Liver (tissue), 9 donors: Measurements from ENCODE around the gene ETFRF1. TPM values are rescaled to one million over a fixed set of nuclear protein-coding genes. Genes with fewer than 3 reads are reported as not detected.
A peak's percentile ranks its signal among the peaks of the same experiment; 100 is the strongest.

Experiments used
- DNase-seq: peaks from one replicate; pipeline ENCODE4 v3.0.0-alpha.2; 2017; ENCODE audit warnings: low spot score
- H3K27ac ChIP-seq, 2 donors: one replicate each; pipeline ENCODE4 v1.7.0; 2013; ENCODE audit warnings: inconsistent platforms in 2 of 2, low read length in 2 of 2, control low read depth in 1 of 2, low read depth in 1 of 2, mild to moderate bottlenecking in 1 of 2
- H3K27me3 ChIP-seq, 4 donors: one replicate each; pipeline versions ENCODE4 v1.6.1 to v1.7.0; 2013; ENCODE audit warnings: low read length in 3 of 4, inconsistent platforms in 1 of 4, mild to moderate bottlenecking in 1 of 4, moderate library complexity in 1 of 4; ENCODE audit not compliant: control insufficient read depth in 4 of 4, insufficient read depth in 4 of 4
- H3K36me3 ChIP-seq, 4 donors: one replicate each; pipeline versions ENCODE4 v1.6.1 to v1.7.0; 2013; ENCODE audit warnings: low read length in 3 of 4, mild to moderate bottlenecking in 3 of 4, low read depth in 1 of 4, moderate library complexity in 1 of 4; ENCODE audit not compliant: control insufficient read depth in 4 of 4, insufficient read depth in 3 of 4
- H3K4me1 ChIP-seq, 4 donors: one replicate each; pipeline versions ENCODE4 v1.6.1 to v1.7.0; 2013; ENCODE audit warnings: low read length in 3 of 4, mild to moderate bottlenecking in 3 of 4, moderate library complexity in 1 of 4; ENCODE audit not compliant: control insufficient read depth in 4 of 4, insufficient read depth in 4 of 4
- H3K4me3 ChIP-seq, 3 donors: one replicate each; pipeline versions ENCODE4 v1.6.1 to v1.7.0; 2013; ENCODE audit warnings: low read length in 3 of 3, control low read depth in 1 of 3, low read depth in 1 of 3, mild to moderate bottlenecking in 1 of 3
- H3K9ac ChIP-seq, 2 donors: one replicate each; pipeline ENCODE4 v1.7.0; 2013; ENCODE audit warnings: low read length in 2 of 2, mild to moderate bottlenecking in 2 of 2, moderate library complexity in 2 of 2, control low read depth in 1 of 2, low read depth in 1 of 2
- H3K9me3 ChIP-seq, 4 donors: one replicate each; pipeline versions ENCODE4 v1.6.1 to v1.7.0; 2013; ENCODE audit warnings: low read length in 3 of 4; ENCODE audit not compliant: control insufficient read depth in 4 of 4
- ATF3 ChIP-seq: IDR thresholded peaks from 2 replicates; pipeline ENCODE4 v1.6.1; 2016; ENCODE audit warnings: antibody characterized with exemption
- CTCF ChIP-seq: fragments of 150-350 bp; IDR thresholded peaks from 2 replicates; pipeline ENCODE4 v1.5.1; 2017; ENCODE audit warnings: improper control_type of control experiment, low read depth, low read length; ENCODE audit not compliant: missing input control
- EGR1 ChIP-seq, 2 donors: IDR thresholded peaks; 2 replicates each; pipeline ENCODE4 v1.6.1; 2016 to 2018; ENCODE audit warnings: antibody characterized with exemption in 2 of 2, low read depth in 2 of 2
- FOXA1 ChIP-seq: IDR thresholded peaks from 2 replicates; pipeline ENCODE4 v1.6.1; 2016; ENCODE audit warnings: antibody characterized with exemption
- FOXA2 ChIP-seq: IDR thresholded peaks from 2 replicates; pipeline ENCODE4 v1.6.1; 2016; ENCODE audit warnings: antibody characterized with exemption
- GABPA ChIP-seq, 2 donors: IDR thresholded peaks in 1 of 2; conservative IDR thresholded peaks in 1 of 2; 2 replicates each; pipeline ENCODE4 v1.6.1; 2016; ENCODE audit warnings: antibody characterized with exemption in 2 of 2, mild to moderate bottlenecking in 1 of 2, moderate library complexity in 1 of 2
- HNF4G ChIP-seq: IDR thresholded peaks from 2 replicates; pipeline ENCODE4 v1.6.1; 2016; ENCODE audit warnings: antibody characterized with exemption
- JUND ChIP-seq, 2 donors: IDR thresholded peaks; 2 replicates each; pipeline ENCODE4 v1.6.1; 2016; ENCODE audit warnings: antibody characterized with exemption in 2 of 2
- MAX ChIP-seq: IDR thresholded peaks from 2 replicates; pipeline ENCODE4 v1.6.1; 2016; ENCODE audit warnings: antibody characterized with exemption
- NR2F2 ChIP-seq: IDR thresholded peaks from 2 replicates; pipeline ENCODE4 v1.6.1; 2016; ENCODE audit warnings: antibody characterized with exemption
- RAD21 ChIP-seq, 2 donors: IDR thresholded peaks; 2 replicates each; pipeline ENCODE4 v1.6.1; 2016; ENCODE audit warnings: antibody characterized with exemption in 2 of 2, mild to moderate bottlenecking in 2 of 2
- REST ChIP-seq: IDR thresholded peaks from 2 replicates; pipeline ENCODE4 v1.6.1; 2016; ENCODE audit warnings: antibody characterized with exemption, mild to moderate bottlenecking
- SP1 ChIP-seq: IDR thresholded peaks from 2 replicates; pipeline ENCODE4 v1.6.1; 2018; ENCODE audit warnings: antibody characterized with exemption, mild to moderate bottlenecking
- TAF1 ChIP-seq: conservative IDR thresholded peaks from 2 replicates; pipeline ENCODE4 v1.6.1; 2016; ENCODE audit warnings: antibody characterized with exemption, mild to moderate bottlenecking
- YY1 ChIP-seq: IDR thresholded peaks from 2 replicates; pipeline ENCODE4 v1.6.1; 2016; ENCODE audit warnings: antibody characterized with exemption, mild to moderate bottlenecking
- ZBTB33 ChIP-seq: IDR thresholded peaks from 2 replicates; pipeline ENCODE4 v1.6.1; 2016; ENCODE audit warnings: antibody characterized with exemption
- WGBS: extraction: QIAGEN DNeasy Blood & Tissue Kit; methylation state at CpG from one replicate; pipeline ENCODE4 v1.1.7; 2013; 5-methylcytosine and 5-hydroxymethylcytosine counted together
- polyA plus RNA-seq, 2 donors: library from polyadenylated mRNA; stranded (reverse) in 1 of 2; unstranded in 1 of 2; fragments of 200-250 nt in 1 of 2; fragments of >200 nt in 1 of 2; fragmentation: Nextera tagmentation in 1 of 2; extraction: Ambion mirVana in 1 of 2; gene quantifications; one replicate each; pipeline versions ENCODE4 v1.2.1 to v1.2.3, GENCODE V29; 2013 to 2015
- total RNA-seq, 2 donors: library from RNA; depleted of rRNA; stranded (reverse); fragments of >200 nt; gene quantifications; one replicate each; pipeline ENCODE4 v1.2.3, GENCODE V29; 2014
- donor health status: healthy.
- donor health status: healthy.
- donor health status: healthy.
- donor health status: healthy.
- donor health status: healthy.

Gene ETFRF1
- total and polyA plus RNA-seq, 4 donors, result 22.8 to 141 (median 45.6) TPM

GRCh38 chr12:25251769-25252168, 56.7 kb downstream of the ETFRF1 start:
- Histone ChIP-seq H3K4me1 (peaks cover 6 to 27% (median 14%) of the 10 kb centered on the region in 4 donors), H3K9ac (peak overlapping the region; percentile 68 to 90), H3K27ac (peak overlapping the region; percentile 93 to 94), H3K9me3 (no peaks in the 10 kb centered on the region), H3K36me3 (no peaks in the 10 kb centered on the region), H3K27me3 (no peaks in the 10 kb centered on the region), H3K4me3 (peak overlapping the region; percentile 67 to 99 (median 77))
- DNase-seq, result no peak
- TF ChIP-seq TAF1 (no peak), NR2F2 (no peak), REST (no peak), YY1 (no peak), RAD21 (IDR thresholded peaks at IDR 0.05) (no peak), CTCF (no peak), SP1 (no peak), ZBTB33 (no peak), JUND (IDR thresholded peaks at IDR 0.05) (no peak), EGR1 (IDR thresholded peaks at IDR 0.05; ENCODE audit: low read depth in 2 of 2) (no peak), ATF3 (no peak), FOXA1 (no peak), FOXA2 (no peak), HNF4G (no peak), MAX (no peak), GABPA (IDR thresholded peaks at IDR 0.05 in 1 of 2, conservative IDR thresholded peaks at IDR 0.05 in 1 of 2) (no peak)
- 64% methylated on average over 6 of the region's 6 CpGs for WGBS

GRCh38 chr12:25252946-25253345, 57.9 kb downstream of the ETFRF1 start:
- no peak overlapping the region for H3K27ac ChIP-seq
- H3K9me3 ChIP-seq, result no peaks in the 10 kb centered on the region
- H3K36me3 ChIP-seq, result no peaks in the 10 kb centered on the region
- no peaks in the 10 kb centered on the region for H3K27me3 ChIP-seq
- H3K4me3 ChIP-seq, result no peak overlapping the region
- TF ChIP-seq TAF1, result no peak
- TF ChIP-seq EGR1 (IDR thresholded peaks at IDR 0.05; ENCODE audit: low read depth in 2 of 2), result no peak
- no peak for TF ChIP-seq REST
- TF ChIP-seq ATF3, result no peak
- no peak for TF ChIP-seq FOXA1
- no peak for TF ChIP-seq GABPA (IDR thresholded peaks at IDR 0.05 in 1 of 2, conservative IDR thresholded peaks at IDR 0.05 in 1 of 2)
- no peak for TF ChIP-seq SP1
- TF ChIP-seq FOXA2, result no peak
- 94% methylated on average over 3 of the region's 3 CpGs for WGBS
- H3K4me1 ChIP-seq, result peaks cover 6 to 33% (median 20%) of the 10 kb centered on the region in 4 donors
- H3K9ac ChIP-seq, result no peak overlapping the region
- DNase-seq, result no peak
